Fibroblast of skin of left biceps (primary cell): ENCODE measurements around the gene LCN1.
"Not testable (repeated sequence)": the region's sequence is repeated elsewhere in the genome, so short reads cannot be mapped to it uniquely, and the experiment has no call there.

Source experiments
- DNase-seq, 2 experiments: peaks; one replicate each; pipeline ENCODE4 v3.0.0-alpha.2; 2013; ENCODE audit warnings: low read depth in 2 of 2

Gene LCN1

GRCh38 chr9:135546792-135547617, 25.8 kb downstream of the LCN1 start:
- not testable (repeated sequence) for DNase-seq

GRCh38 chr9:135547756-135548736, 26.8 kb downstream of the LCN1 start:
- DNase-seq: no peak

GRCh38 chr9:135549478-135550343, 28.5 kb downstream of the LCN1 start:
- DNase-seq: not testable (repeated sequence)

GRCh38 chr9:135550344-135550918, 29.2 kb downstream of the LCN1 start:
- no peak for DNase-seq

- no peak for DNase-seq
Measured at GRCh38 chr9:135551031-135551430, 29.8 kb downstream of the LCN1 start.

GRCh38 chr9:135551456-135551855, 30.2 kb downstream of the LCN1 start:
- no peak for DNase-seq

- DNase-seq: no peak
Measured at GRCh38 chr9:135552021-135552697, 30.9 kb downstream of the LCN1 start.

GRCh38 chr9:135552698-135553171, 31.5 kb downstream of the LCN1 start:
- no peak for DNase-seq

- no peak for DNase-seq
Measured at GRCh38 chr9:135554718-135555117, 33.5 kb downstream of the LCN1 start.

- no peak for DNase-seq
Measured at GRCh38 chr9:135555203-135555602, 34.0 kb downstream of the LCN1 start.

GRCh38 chr9:135555910-135556309, 34.7 kb downstream of the LCN1 start:
- no peak for DNase-seq

- DNase-seq: no peak
Measured at GRCh38 chr9:135559606-135560005, 38.4 kb downstream of the LCN1 start.

- DNase-seq: no peak
Measured at GRCh38 chr9:135561391-135562234, 40.4 kb downstream of the LCN1 start, which contains the start of gene PAEP. Gene PAEP (plus strand): TSS chr9:135561756.

GRCh38 chr9:135562235-135562745, 41.0 kb downstream of the LCN1 start:
- DNase-seq: no peak

- DNase-seq: no peak
Measured at GRCh38 chr9:135563039-135563476, 41.8 kb downstream of the LCN1 start.

- DNase-seq: no peak
Measured at GRCh38 chr9:135563858-135564257, 42.6 kb downstream of the LCN1 start.

GRCh38 chr9:135565141-135565628, 43.9 kb downstream of the LCN1 start:
- no peak for DNase-seq

GRCh38 chr9:135565636-135566035, 44.4 kb downstream of the LCN1 start:
- no peak for DNase-seq

- DNase-seq: no peak
Measured at GRCh38 chr9:135566552-135566951, 45.3 kb downstream of the LCN1 start.
